Activated T-helper 17 cell treated with anti-CD3 and anti-CD28 coated beads, Interleukin-2, amount 50 U/mL, for 72 hours (primary cell): ENCODE measurements around the gene SAYSD1. TPM values are rescaled to one million over a fixed set of nuclear protein-coding genes. Genes with fewer than 3 reads are reported as not detected.
A peak's percentile ranks its signal among the peaks of the same experiment; 100 is the strongest.

Source experiments
- ATAC-seq: fragments of 150-1000 bp; cut with Tn5 transposase; replicated peaks from 2 replicates; pipeline ENCODE4 v1.10.0; 2021; ENCODE audit warnings: mild to moderate bottlenecking, moderate library complexity
- H3K27ac Mint-ChIP-seq: one replicate; pipeline ENCODE4 v1.8.0; 2022; ENCODE audit warnings: mixed read lengths
- H3K27me3 Mint-ChIP-seq: one replicate; pipeline ENCODE4 v1.8.0; 2022; ENCODE audit warnings: mixed read lengths
- H3K36me3 Mint-ChIP-seq: one replicate; pipeline ENCODE4 v1.8.0; 2022; ENCODE audit warnings: low read depth, mild to moderate bottlenecking, mixed read lengths
- H3K4me1 Mint-ChIP-seq: one replicate; pipeline ENCODE4 v1.8.0; 2022; ENCODE audit warnings: mixed read lengths
- H3K4me3 Mint-ChIP-seq: one replicate; pipeline ENCODE4 v1.8.0; 2022; ENCODE audit warnings: mild to moderate bottlenecking, mixed read lengths
- H3K9me3 Mint-ChIP-seq: one replicate; pipeline ENCODE4 v1.8.0; 2022; ENCODE audit warnings: mixed read lengths
- total RNA-seq, 2 donors: library from RNA; stranded (reverse); gene quantifications; one replicate each; pipeline ENCODE4 v1.2.3, GENCODE V29; 2022

SAYSD1 gene
- total RNA-seq, 2 donors from 2014 or later: 7.7 to 10.3 TPM

- Mint-ChIP-seq H3K27me3 (peaks cover 9% of the 10 kb centered on the region), H3K4me1 (no peaks in the 10 kb centered on the region), H3K4me3 (no peak overlapping the region), H3K27ac (no peak overlapping the region), H3K9me3 (no peaks in the 10 kb centered on the region), H3K36me3 (no peaks in the 10 kb centered on the region)
- ATAC-seq: no peak
Observed at GRCh38 chr6:39128832-39129231, 13.8 kb upstream of the SAYSD1 start.

- H3K36me3 Mint-ChIP-seq: no peaks in the 10 kb centered on the region
- H3K27me3 Mint-ChIP-seq: peaks cover 9% of the 10 kb centered on the region
- no peaks in the 10 kb centered on the region for H3K4me1 Mint-ChIP-seq
- no peaks in the 10 kb centered on the region for H3K9me3 Mint-ChIP-seq
- H3K27ac Mint-ChIP-seq: no peak overlapping the region
- no peak for ATAC-seq
- H3K4me3 Mint-ChIP-seq: no peak overlapping the region
Observed at GRCh38 chr6:39128106-39128505, 13.1 kb upstream of the SAYSD1 start.

- Mint-ChIP-seq H3K27ac (no peak overlapping the region), H3K36me3 (no peaks in the 10 kb centered on the region), H3K27me3 (peaks cover 17% of the 10 kb centered on the region), H3K4me1 (no peaks in the 10 kb centered on the region), H3K4me3 (no peak overlapping the region), H3K9me3 (no peaks in the 10 kb centered on the region)
- ATAC-seq: no peak
Observed at GRCh38 chr6:39124114-39124513, 9.1 kb upstream of the SAYSD1 start.

GRCh38 chr6:39118921-39119320 lies 3.9 kb upstream of the SAYSD1 start:
- H3K4me1 Mint-ChIP-seq: peaks cover under 1% of the 10 kb centered on the region
- no peak overlapping the region for H3K27ac Mint-ChIP-seq
- no peaks in the 10 kb centered on the region for H3K9me3 Mint-ChIP-seq
- H3K4me3 Mint-ChIP-seq: no peak overlapping the region
- no peaks in the 10 kb centered on the region for H3K36me3 Mint-ChIP-seq
- peaks cover 8% of the 10 kb centered on the region for H3K27me3 Mint-ChIP-seq
- ATAC-seq: no peak

GRCh38 chr6:39114388-39114703 lies 640 bp downstream of the SAYSD1 start:
- no peaks in the 10 kb centered on the region for H3K27me3 Mint-ChIP-seq
- peaks cover 7% of the 10 kb centered on the region for H3K36me3 Mint-ChIP-seq
- no peaks in the 10 kb centered on the region for H3K9me3 Mint-ChIP-seq
- peak overlapping the region; percentile 93 for H3K27ac Mint-ChIP-seq
- peak overlapping the region; percentile 91 for H3K4me3 Mint-ChIP-seq
- peak; percentile 6 for ATAC-seq
- peaks cover 37% of the 10 kb centered on the region for H3K4me1 Mint-ChIP-seq

- ATAC-seq: no peak
- Mint-ChIP-seq H3K9me3 (no peaks in the 10 kb centered on the region), H3K4me3 (peak overlapping the region; percentile 91)
Observed at GRCh38 chr6:39113788-39114187, 1.2 kb downstream of the SAYSD1 start.

GRCh38 chr6:39111280-39111679 lies 3.7 kb downstream of the SAYSD1 start:
- no peaks in the 10 kb centered on the region for H3K9me3 Mint-ChIP-seq
- peaks cover 47% of the 10 kb centered on the region for H3K4me1 Mint-ChIP-seq
- ATAC-seq: peak; percentile 20
- H3K27ac Mint-ChIP-seq: peak overlapping the region; percentile 92
- peak overlapping the region; percentile 91 for H3K4me3 Mint-ChIP-seq
- H3K36me3 Mint-ChIP-seq: peaks cover 22% of the 10 kb centered on the region
- H3K27me3 Mint-ChIP-seq: no peaks in the 10 kb centered on the region

More at GRCh38 chr6:39113788-39114187, 1.2 kb downstream of the SAYSD1 start:
- peak overlapping the region; percentile 93 for H3K27ac Mint-ChIP-seq
- peaks cover 13% of the 10 kb centered on the region for H3K36me3 Mint-ChIP-seq
- no peaks in the 10 kb centered on the region for H3K27me3 Mint-ChIP-seq
- peaks cover 40% of the 10 kb centered on the region for H3K4me1 Mint-ChIP-seq

- Mint-ChIP-seq H3K4me3 (no peak overlapping the region), H3K27ac (peak overlapping the region; percentile 2), H3K9me3 (no peaks in the 10 kb centered on the region), H3K4me1 (peaks cover 39% of the 10 kb centered on the region), H3K27me3 (no peaks in the 10 kb centered on the region), H3K36me3 (peaks cover 50% of the 10 kb centered on the region)
- no peak for ATAC-seq
Observed at GRCh38 chr6:39108041-39108839, 6.7 kb downstream of the SAYSD1 start.

- Mint-ChIP-seq H3K36me3 (peaks cover 56% of the 10 kb centered on the region), H3K9me3 (no peaks in the 10 kb centered on the region), H3K4me3 (no peak overlapping the region), H3K4me1 (peaks cover 36% of the 10 kb centered on the region), H3K27me3 (no peaks in the 10 kb centered on the region), H3K27ac (no peak overlapping the region)
- ATAC-seq: no peak
Observed at GRCh38 chr6:39107641-39108040, 7.3 kb downstream of the SAYSD1 start.

GRCh38 chr6:39107034-39107433 lies 8.0 kb downstream of the SAYSD1 start:
- Mint-ChIP-seq H3K9me3 (no peaks in the 10 kb centered on the region), H3K4me1 (peaks cover 30% of the 10 kb centered on the region), H3K36me3 (peaks cover 60% of the 10 kb centered on the region), H3K27ac (no peak overlapping the region), H3K4me3 (no peak overlapping the region), H3K27me3 (no peaks in the 10 kb centered on the region)
- no peak for ATAC-seq

- Mint-ChIP-seq H3K9me3 (no peaks in the 10 kb centered on the region), H3K27me3 (no peaks in the 10 kb centered on the region), H3K36me3 (peaks cover 54% of the 10 kb centered on the region), H3K27ac (no peak overlapping the region), H3K4me1 (peaks cover 10% of the 10 kb centered on the region), H3K4me3 (no peak overlapping the region)
- ATAC-seq: no peak
Observed at GRCh38 chr6:39104528-39104927, 10.5 kb downstream of the SAYSD1 start.

- H3K9me3 Mint-ChIP-seq: no peaks in the 10 kb centered on the region
- peaks cover 5% of the 10 kb centered on the region for H3K4me1 Mint-ChIP-seq
- peak; percentile 35 for ATAC-seq
- H3K27ac Mint-ChIP-seq: no peak overlapping the region
- no peaks in the 10 kb centered on the region for H3K27me3 Mint-ChIP-seq
- H3K4me3 Mint-ChIP-seq: no peak overlapping the region
- H3K36me3 Mint-ChIP-seq: peaks cover 42% of the 10 kb centered on the region
Observed at GRCh38 chr6:39102821-39103136, 12.2 kb downstream of the SAYSD1 start.

- H3K27ac Mint-ChIP-seq: no peak overlapping the region
- peaks cover 41% of the 10 kb centered on the region for H3K36me3 Mint-ChIP-seq
- peak; percentile 28 for ATAC-seq
- H3K9me3 Mint-ChIP-seq: no peaks in the 10 kb centered on the region
- no peak overlapping the region for H3K4me3 Mint-ChIP-seq
- H3K4me1 Mint-ChIP-seq: peaks cover 3% of the 10 kb centered on the region
- no peaks in the 10 kb centered on the region for H3K27me3 Mint-ChIP-seq
Observed at GRCh38 chr6:39102071-39102820, 12.7 kb downstream of the SAYSD1 start.

GRCh38 chr6:39100358-39100757 lies 14.6 kb downstream of the SAYSD1 start:
- no peaks in the 10 kb centered on the region for H3K4me1 Mint-ChIP-seq
- H3K36me3 Mint-ChIP-seq: peaks cover 30% of the 10 kb centered on the region
- ATAC-seq: no peak
- no peak overlapping the region for H3K27ac Mint-ChIP-seq
- no peaks in the 10 kb centered on the region for H3K9me3 Mint-ChIP-seq
- H3K27me3 Mint-ChIP-seq: no peaks in the 10 kb centered on the region
- no peak overlapping the region for H3K4me3 Mint-ChIP-seq

GRCh38 chr6:39095578-39095977 lies 19.4 kb downstream of the SAYSD1 start:
- H3K9me3 Mint-ChIP-seq: no peaks in the 10 kb centered on the region
- H3K36me3 Mint-ChIP-seq: no peaks in the 10 kb centered on the region
- no peak overlapping the region for H3K4me3 Mint-ChIP-seq
- no peak overlapping the region for H3K27ac Mint-ChIP-seq
- ATAC-seq: no peak
- peaks cover 16% of the 10 kb centered on the region for H3K27me3 Mint-ChIP-seq
- H3K4me1 Mint-ChIP-seq: no peaks in the 10 kb centered on the region
